ENCODE results near the gene DHX32.

Gene DHX32

GRCh38 chr10:125846894-125847293 lies 34.2 kb downstream of the DHX32 start:
- no peak for DNase-seq

GRCh38 chr10:125845617-125846016 lies 35.5 kb downstream of the DHX32 start:
- DNase-seq = no peak

GRCh38 chr10:125844751-125845221 lies 36.3 kb downstream of the DHX32 start:
- DNase-seq = no peak

- no peak for DNase-seq
Measured at GRCh38 chr10:125843603-125844329, 37.3 kb downstream of the DHX32 start.

- no peak for DNase-seq
Measured at GRCh38 chr10:125840955-125841354, 40.1 kb downstream of the DHX32 start.

- DNase-seq = no peak
Measured at GRCh38 chr10:125840406-125840805, 40.7 kb downstream of the DHX32 start.

- DNase-seq = no peak
Measured at GRCh38 chr10:125838802-125839575, 42.1 kb downstream of the DHX32 start.

GRCh38 chr10:125836746-125837145 lies 44.3 kb downstream of the DHX32 start:
- no peak for DNase-seq

GRCh38 chr10:125828311-125828710 lies 52.8 kb downstream of the DHX32 start:
- no peak for DNase-seq

GRCh38 chr10:125827133-125827532 lies 54.0 kb downstream of the DHX32 start:
- no peak for DNase-seq

GRCh38 chr10:125824736-125825135 lies 56.4 kb downstream of the DHX32 start:
- no peak for DNase-seq

GRCh38 chr10:125823663-125824251 lies 57.3 kb downstream of the DHX32 start:
- DNase-seq = no peak

GRCh38 chr10:125822878-125823662 lies 58.0 kb downstream of the DHX32 start, which contains the start of the genes BCCIP and UROS:
Gene BCCIP (plus strand): TSS chr10:125823546. CDS start chr10:125823558, 12 bp downstream.
Gene UROS (minus strand): TSS chr10:125823258. CDS start chr10:125816499, 6,759 bp downstream.
- DNase-seq = peak; percentile 74

GRCh38 chr10:125820701-125821100 lies 60.4 kb downstream of the DHX32 start:
- DNase-seq = no peak

GRCh38 chr10:125817337-125817946 lies 63.6 kb downstream of the DHX32 start:
- DNase-seq = no peak

- no peak for DNase-seq
Measured at GRCh38 chr10:125816548-125816947, 64.5 kb downstream of the DHX32 start.

GRCh38 chr10:125815764-125816163 lies 65.3 kb downstream of the DHX32 start:
- DNase-seq = no peak

GRCh38 chr10:125812128-125812750 lies 68.9 kb downstream of the DHX32 start:
- no peak for DNase-seq

GRCh38 chr10:125811251-125811650 lies 69.8 kb downstream of the DHX32 start:
- no peak for DNase-seq

GRCh38 chr10:125808047-125808446 lies 73.0 kb downstream of the DHX32 start:
- DNase-seq = no peak

- no peak for DNase-seq
Measured at GRCh38 chr10:125802739-125803138, 78.4 kb downstream of the DHX32 start.

- no peak for DNase-seq
Measured at GRCh38 chr10:125802131-125802530, 79.0 kb downstream of the DHX32 start.

Data from GF-D8 (cell line).